NCI-H146 treated with DMSO at 0.1 percent for 48 hours (cell line): ENCODE results near the gene TMEM233.

ENCODE experiments used
- DNase-seq: peaks from one replicate; lab custom pipeline; 2025; ENCODE audit not compliant: unreplicated experiment; lab: John Stamatoyannopoulos, UW

TMEM233 gene

DNA sequence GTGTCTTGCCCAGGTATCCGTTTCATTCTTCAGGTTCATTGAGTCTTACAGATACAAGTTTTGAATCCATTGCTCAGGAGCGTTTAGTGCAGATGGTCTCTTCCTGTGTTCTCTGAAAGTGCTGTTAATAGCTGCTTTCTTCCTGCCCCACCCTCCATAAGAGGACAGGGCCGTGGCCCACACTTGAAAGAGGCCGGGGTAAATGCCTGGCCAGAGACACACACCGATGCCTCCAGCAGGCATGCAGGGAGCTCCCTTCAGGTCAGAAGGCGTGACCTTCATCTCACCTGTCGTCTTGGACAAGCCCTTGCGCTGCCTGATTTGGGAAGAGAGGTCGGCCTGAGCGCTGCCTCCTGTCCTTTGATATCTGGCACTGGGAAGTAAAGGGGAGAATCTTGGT is 85.9 kb downstream of the TMEM233 start:
- peak; percentile 60 for DNase-seq

DNA sequence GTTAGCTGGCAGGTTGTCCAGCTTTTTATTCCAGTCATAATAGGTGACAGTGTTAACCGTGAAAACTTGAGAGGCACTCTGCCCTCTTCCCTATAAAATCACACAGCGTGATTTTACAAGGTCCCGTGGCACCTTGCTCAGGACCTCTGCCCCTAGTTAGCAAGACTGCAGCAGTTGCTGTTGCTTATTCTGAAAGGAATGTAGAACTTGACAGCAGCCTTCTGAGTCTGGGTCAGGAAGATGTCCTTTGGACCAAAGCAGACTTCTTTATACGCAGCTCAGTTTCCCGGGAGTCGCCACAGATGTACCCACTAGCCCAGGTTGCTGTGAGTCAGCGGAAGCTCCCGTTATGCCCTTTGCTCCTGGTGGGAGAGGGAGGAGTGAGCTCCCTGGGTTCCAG is 87.5 kb downstream of the TMEM233 start:
- no peak for DNase-seq

DNA sequence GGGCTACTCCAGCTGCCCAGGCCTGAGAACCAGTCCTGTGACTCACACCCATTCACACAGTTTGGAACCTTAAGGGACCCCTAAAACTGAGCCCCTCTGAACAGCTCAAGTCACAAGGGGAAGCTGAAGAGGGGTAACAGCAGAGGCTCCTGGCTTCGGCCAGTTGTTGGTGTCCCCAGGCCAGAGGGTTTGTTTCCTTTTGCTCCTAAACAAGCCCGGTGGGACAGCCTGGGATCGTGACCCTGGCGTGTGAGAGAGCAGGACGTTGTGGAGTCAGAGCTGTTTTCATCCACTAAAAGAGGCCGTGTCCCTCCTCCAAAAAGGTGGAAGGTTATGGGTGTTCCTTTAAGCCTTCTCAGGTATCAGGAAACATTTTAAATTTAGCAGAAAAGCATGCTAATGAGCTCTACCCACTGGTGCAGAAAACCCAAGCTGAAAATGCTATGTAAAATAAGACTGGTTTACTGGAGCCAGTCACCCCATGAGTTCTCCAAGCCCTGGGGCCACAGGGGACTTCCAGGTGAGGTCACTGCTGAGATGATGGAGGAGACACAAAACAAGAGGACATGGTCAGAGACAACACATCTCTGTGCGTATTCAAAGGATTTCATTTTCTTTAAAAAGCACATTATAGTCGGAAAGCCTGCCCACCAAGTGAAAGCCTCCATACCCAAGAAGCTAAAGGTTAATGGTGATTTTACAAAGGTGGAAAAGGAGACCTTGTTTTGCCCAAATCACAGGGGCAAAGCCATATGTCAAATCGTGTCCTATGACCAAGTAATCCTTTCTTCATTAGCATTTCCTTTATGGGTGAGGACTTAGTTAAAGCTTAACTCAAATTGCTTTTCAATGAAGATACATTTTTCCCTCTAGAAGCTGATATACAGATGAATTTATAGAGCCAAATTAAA is 88.4 kb downstream of the TMEM233 start:
- no peak for DNase-seq

DNA sequence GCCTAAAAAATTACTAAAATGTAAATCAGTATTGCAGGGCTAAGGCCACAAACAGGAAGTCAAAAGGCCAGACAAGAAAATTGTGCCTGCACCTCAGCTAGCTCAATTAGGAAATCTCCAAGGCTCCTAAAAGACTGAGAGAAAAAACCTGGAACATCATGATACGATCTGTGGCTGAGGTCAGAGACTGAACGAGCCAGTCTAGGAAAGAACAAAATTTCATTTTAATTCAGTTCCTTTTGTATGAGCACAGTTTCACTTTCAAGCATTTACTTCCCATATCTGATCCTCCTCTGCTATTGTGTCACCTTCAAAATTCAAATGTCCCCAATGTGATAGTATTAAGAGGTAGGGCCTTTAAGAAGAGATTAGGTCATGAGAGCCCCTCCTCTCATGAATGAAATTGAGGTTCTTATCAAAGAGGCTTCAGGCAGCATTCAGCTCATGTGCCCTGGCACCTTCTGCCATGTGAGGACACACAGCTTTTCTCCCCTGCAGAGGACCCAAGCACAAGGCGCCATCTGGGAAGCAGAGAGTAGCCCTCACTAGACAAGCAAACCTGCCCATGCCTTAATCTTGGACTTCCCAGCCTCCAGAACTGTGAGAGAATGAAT is 89.2 kb downstream of the TMEM233 start:
- DNase-seq = no peak

DNA sequence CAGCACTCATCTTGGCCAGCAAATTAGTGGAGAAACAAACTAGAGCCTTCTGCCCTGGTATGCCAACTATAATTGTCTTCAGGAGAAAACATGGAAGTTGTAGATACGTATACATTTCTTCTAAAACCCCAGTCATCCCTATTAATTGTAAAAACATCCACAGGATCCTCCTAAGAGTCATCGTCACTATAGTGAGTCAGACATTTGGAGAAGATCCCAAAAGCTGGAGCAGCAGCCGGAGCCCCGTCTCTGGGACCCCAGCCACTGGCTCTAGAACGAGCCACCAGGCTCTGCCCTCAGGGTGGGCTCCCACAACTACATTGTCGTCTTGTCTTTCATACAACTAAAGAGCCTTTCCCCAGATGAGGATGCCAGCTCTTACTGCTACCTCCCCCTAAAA is 89.8 kb downstream of the TMEM233 start:
- DNase-seq = no peak

DNA sequence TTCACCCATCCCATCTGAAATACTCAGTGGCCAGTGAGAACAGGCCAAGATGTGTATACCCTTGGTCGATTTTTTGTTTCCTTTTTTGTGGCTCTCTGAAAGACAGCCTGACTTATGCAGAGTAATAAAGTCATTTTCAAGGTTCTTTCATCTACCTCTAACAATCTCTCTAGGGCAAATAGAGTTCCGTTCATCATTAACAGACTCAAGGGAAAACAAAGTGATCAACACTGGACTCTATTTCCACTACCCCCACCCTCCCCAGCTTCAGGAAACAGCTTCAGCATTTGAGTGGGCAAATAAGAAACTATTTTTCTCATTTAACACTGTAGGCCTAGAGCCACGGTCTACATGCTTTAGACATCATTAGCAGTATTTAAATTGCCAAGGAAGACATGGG is 90.2 kb downstream of the TMEM233 start:
- DNase-seq = no peak

DNA sequence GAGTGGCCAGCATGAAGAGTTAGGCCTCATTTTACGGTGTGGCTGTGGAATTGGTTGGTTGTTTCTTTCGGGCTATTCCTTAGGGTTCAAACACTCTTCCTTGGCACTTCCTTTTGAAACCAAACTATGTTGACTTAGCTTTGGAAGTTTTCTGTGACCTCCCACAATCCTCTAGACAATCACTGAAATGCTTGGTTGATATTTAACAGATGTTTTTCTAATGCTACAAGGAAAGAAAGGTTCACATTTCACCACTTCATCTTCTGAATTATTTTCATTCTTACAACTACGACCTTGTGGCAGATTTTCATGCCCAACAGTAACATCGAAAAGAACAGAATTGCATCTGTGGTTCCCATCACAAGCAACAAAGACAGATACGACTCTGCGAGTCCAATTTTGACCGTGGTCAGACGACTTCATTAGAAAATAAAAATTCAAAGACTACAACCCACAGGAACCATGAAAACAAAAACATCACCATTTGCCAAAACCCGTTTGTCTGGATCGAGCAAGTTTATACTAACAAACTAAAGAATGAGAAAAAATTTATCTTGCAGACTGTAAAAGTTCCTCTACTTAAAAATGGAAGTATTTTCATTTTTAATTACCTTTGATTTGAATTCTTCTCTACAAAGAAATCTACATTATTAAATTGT is 91.3 kb downstream of the TMEM233 start:
- DNase-seq = no peak

DNA sequence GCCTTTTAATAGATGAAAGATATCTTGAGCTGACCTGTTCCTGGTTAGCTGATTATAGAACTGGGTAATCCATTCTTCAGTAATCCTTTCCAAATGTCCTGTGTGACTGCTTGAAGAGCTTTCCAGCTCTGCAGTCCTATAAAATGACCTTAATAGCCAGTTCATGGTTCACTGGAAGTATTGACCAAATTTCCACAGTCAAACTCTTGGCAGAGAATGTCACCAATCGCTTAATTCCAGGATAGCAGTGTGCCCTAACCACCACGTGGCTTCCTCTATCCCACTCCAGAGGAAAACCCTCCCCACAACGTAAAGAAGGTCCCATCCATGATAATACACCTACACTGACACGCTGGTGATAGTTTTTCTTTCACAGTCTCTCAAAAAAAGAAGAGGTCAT is 91.8 kb downstream of the TMEM233 start:
- DNase-seq = no peak

DNA sequence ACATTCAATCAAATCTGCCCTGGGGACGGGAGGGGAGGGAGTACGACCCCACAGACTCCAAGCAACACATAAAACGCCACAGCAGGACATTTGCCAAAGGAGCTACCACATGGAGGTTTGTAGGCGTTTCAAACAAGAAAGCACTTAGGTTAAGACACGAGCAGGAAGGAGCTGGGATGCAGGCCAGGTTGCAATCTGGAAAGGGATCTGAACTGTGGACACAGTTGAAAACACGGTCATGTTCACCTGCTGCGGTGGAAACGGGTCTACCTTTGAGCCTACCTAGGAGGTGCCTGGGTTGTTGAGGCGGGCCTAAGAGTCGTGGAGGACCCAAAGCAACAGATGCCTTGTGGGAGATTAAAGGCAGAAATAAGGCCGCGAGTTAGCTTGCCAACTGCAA is 92.8 kb downstream of the TMEM233 start:
- DNase-seq = no peak

DNA sequence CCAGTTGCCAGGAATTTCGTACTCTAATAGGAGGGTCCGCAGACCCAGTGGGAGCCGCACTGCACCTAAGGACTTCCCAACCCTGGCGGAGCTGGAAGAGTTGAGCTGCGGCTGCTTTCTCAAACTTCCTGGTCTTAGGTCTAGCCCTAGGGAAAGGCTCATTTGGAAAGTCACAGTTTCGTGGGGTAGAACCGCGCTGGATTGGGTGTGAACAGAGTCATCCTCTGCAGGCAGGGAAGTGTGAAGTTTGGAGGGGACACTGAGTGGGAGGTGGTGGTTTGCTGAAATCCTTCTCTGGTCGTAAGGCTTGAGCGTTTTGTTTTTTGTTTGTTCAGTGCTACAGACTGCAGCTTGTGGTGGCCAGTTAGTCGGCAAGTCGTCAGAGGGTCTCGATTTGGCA is 93.2 kb downstream of the TMEM233 start:
- no peak for DNase-seq

DNA sequence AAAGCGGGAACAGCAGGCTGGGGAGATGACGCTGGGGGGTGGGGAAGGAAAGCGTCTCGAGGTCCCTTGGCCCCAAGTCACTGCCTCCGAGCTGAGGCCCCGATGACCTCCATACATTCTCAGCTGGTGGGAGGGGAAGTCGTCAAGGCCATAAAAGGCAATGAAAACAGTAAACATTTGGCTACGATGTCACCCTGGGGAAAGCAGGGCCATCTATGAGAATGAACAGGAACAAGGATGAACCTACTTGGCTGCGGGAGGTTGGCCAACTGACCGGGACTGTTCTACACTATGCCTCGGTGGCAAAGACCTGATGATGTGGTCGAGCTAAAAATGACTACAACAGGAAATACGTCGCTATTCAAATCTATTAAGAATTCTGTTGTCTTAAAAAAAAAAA is 93.8 kb downstream of the TMEM233 start:
- DNase-seq = no peak

DNA sequence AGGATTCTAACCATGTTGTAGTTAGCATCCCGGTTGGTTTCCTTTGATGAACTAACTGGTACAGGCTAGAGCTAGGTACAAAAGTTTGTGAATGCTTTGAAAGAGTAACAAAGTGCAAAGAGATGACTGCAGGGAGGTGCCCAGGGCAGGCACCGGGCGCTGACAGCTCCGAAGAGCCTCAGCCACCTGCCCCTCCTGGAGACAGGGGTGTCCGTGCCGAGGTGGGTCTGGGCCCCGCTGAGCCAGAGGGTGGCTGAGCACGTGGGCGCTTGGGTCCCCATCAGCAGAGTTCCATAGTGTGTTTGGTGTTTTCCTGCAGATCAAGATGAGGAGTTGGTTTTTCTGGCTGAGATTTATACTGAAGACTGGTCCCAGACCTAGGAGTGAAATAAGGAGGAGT is 94.3 kb downstream of the TMEM233 start:
- no peak for DNase-seq

DNA sequence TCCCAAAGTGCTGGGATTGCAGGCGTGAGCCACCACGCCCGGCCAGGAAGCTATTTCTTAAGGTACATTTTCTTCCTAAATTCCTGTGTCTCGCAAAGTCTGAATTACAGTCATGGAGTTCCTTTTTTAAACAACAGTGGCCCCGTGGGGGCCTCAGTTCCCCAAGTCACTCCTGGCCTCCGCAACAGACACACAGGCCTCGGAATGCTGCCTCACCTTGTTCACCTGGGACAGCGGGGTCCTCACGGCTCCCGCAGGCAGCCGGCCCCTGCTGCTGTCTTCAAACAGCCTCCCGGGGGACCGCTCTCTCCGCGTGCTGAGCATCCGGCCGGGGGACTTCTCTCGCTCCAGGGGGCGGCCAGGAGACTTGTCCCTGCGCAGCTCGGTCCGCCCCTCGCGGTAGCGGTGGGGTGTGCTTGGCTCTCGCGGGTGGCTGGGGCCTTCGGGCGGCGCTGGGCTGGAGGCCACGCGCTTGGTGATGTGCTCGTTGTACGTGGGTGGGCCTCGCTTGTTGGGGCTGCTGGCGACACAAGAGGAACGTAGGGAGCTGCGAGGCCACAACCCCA is 96.4 kb downstream of the TMEM233 start:
- DNase-seq = no peak

DNA sequence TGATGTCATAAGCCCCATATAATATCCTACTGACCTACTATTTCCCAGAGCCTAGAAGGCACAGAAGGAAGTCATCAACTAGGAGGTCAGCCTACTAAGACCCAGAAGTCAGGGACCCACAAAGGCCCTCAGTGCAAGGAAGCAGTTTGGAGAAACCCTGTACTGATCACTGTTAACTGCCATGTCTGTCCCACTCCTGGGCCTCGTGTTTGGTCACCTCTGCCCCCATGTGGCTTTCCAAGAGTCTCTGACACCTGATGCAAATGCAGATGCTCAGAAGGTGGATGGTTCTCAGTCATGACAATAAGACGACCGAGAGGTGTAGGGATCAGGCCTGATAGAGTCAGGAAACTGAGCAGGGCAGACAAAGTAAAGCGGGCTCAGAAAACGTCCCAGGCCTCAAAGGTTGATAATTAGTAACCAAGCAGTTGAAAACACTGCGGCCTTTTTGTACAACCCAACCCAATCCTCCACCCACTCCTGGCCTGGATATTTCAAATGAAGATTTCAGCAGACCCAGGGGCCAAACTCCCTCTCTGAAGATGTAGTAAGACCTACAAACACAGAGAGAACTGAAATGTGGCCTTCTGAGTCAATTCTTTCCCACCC is 97.7 kb downstream of the TMEM233 start:
- no peak for DNase-seq

DNA sequence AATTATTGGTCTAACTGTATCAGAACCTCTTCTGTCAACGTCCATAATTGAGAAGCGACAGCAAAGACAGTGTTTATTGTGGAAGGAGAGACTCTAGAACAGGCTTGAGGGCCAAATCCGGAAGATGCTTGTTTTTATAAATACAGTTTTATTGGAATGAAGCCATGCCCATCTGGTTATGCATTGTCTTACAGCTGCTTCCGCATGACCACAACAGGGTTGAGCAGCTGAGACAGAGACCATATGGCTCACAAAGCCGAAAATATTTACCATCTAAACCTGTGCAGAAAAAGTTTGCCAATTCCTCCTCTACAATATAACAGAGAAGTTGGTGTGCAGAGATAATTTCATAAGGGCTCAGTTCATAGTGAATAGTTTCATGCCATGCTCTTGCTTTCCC is 98.8 kb downstream of the TMEM233 start:
- DNase-seq = no peak
